ENCODE results near the gene NCAPH2.

NCAPH2 gene

GRCh38 chr22:50574383-50574755, 66.3 kb downstream of the NCAPH2 start:
- H3K27ac ChIP-seq: no peak overlapping the region
- ChIA-PET CTCF (no interaction called here), POLR2A (ENCODE audit: low non-redundant PET) (no interaction called here)
- TF ChIP-seq CTCF (conservative IDR thresholded peaks at IDR 0.05; ENCODE audit: low read depth): no peak
- no peak for DNase-seq (ENCODE audit: low spot score)

All from RWPE1 (cell line).